NCI-H146 (cell line): ENCODE measurements around the gene NKX1-2.
"Not testable (repeated sequence)": the region's sequence is repeated elsewhere in the genome, so short reads cannot be mapped to it uniquely, and the experiment has no call there.

Experiments
- DNase-seq: peaks from one replicate; lab custom pipeline; 2025; lab: John Stamatoyannopoulos, UW

Gene NKX1-2

GRCh38 chr10:124449170-124450011 lies 444 bp downstream of the NKX1-2 start:
- no peak for DNase-seq

GRCh38 chr10:124448696-124449169 lies 1.1 kb downstream of the NKX1-2 start:
- no peak for DNase-seq

DNA sequence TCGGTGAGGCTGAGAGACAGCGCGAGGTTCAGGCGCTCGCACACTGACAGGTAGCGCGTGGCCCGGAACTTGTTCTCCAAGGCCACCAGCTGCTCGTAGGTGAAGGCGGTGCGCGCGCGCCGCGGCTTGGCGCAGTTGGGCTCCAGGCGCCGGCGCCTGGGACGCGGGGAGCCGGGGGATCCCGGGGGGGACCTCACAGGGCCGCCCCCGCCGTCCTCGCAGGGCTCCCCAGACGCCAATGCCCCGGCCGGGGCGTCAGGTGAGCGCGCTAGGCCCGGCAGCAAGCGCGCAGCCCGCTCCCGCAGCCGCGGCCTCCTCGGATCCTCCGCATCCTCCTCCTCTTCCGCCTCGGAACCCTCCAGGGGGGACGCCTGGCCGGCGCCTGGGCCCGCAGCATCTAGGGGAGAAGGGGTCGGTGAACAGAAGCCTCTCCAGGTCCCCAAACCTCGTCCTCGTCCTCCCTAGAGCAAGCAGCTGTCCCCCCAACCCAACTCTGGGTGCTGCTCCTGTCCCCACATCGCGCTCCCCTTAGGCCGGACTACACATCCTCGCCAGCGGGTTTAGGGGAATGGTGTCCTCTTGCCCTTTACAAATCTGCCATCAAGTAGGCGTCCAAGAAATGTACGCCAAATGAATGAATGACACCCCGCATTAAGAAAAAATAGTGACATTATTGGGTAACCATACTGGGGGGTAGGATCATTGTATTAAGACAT lies 1.9 kb downstream of the NKX1-2 start:
- DNase-seq, result peak; percentile 44

DNA sequence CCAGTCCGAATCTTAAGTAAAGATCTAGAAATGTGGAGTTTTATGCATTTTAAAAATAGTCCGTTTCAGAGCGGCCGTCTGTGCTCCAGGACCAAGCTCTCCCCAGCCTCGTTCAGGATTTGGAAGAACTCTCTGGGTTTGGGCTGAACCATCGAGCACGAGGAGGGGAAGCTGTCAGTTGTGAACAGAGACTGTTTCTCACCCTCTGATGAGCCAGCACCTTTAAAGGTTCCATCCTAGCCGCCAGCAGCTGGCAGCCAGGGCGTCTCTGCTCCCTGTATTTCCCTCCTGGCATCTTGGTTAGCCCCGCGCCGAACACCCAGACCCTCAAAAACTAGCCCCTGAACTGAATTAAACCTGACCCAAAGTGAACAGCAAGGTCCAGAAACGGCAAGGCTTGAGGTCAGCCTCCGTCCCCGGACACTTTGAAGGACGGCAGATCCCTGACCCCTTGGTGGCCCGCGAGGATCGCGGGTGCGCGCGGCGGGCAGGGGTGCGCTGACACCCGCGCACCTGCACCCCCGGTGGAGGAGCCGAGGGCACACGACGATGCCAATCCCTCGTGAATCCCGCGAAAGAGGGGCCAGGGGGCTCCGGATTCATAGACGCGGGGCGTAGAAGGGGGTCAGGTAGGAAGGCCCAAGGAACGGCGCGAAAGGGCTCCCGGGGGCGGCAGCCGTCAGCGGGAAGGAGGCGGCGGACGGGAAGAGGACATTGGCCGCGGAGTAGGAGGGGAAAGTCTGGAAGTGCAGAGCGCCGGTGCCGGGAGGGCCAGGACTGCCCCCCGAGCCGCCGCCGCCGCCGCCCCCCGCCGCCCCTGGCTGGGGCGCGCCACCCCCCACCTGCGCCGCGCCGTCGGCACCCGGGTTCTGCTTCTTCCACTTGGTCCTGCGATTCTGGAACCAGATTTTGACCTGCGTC lies 2.7 kb downstream of the NKX1-2 start:
- DNase-seq, result no peak

DNA sequence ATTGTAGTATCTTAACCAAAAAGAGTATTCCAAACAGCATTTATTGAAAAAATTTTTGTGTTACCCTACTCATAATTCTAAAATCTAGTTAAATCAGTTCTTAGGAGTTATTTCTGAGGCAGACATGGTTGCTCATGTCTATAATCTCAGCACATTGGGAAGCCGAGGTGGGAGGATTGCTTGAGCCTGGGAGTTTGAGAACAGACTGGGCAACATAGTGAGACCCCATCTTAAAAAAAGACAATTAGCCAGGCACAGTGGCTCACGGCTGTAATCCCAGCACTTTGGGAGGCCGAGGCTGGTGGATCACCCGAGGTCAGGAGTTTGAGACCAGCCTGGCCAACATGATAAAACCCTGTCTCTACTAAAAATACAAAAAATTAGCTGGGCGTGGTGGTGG lies 8.1 kb downstream of the NKX1-2 start:
- DNase-seq, result not testable (repeated sequence)

DNA sequence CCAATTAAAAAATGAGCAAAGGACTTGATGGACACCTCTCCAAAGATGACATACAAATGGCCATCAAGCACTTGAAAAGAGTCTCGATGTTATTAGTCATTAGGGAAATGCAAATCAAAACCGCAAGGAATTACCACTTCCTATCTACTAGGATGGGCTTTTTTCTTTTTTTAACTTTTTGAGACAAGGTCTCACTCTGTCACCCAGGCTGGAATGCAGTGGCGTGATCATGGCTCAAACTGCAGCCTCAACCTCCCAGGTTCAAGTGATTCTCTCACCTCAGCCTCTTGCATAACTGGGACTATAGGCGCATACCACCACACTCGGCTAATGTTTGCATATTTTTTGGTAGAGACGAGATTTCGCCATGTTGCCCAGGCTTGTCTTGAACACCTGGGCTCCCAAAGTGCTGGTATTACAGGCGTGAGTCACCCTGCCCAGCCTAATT lies 13.6 kb downstream of the NKX1-2 start:
- no peak for DNase-seq

DNA sequence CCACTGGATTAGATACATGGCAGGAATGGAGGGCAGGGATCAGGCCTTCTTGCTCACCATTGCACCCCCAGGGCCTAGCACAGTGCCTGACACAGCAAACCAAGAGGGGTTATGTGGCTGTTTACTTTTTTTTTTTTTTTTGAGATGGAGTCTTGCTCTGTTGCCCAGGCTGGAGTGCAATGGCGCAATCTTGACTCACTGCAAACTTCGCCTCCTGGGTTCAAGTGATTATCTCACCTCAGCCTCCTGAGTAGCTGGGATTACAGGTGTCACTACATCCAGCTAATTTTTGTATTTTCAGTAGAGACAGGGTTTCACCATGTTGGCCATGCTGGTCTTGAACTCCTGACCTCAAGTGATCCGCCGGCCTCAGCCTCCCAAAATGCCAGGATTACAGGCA lies 14.2 kb downstream of the NKX1-2 start:
- not testable (repeated sequence) for DNase-seq

DNA sequence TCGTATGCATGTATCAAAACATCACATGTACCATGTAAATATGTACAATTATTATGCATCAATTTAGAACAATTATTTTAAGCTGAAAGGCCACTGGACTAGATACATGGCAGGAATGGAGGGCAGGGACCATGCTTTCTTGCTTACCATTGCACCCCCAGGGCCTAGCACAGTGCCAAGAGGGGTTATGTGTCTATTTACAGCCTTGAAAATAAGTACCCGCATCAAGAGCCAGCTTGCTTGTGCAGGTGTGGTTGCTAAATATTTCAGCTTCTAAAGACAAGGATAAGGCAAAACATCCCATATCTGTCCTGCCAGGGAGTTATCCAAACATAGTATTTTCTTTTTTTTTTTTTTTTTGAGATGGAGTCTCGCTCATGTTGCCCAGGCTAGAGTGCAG lies 16.4 kb downstream of the NKX1-2 start:
- DNase-seq, result no peak

DNA sequence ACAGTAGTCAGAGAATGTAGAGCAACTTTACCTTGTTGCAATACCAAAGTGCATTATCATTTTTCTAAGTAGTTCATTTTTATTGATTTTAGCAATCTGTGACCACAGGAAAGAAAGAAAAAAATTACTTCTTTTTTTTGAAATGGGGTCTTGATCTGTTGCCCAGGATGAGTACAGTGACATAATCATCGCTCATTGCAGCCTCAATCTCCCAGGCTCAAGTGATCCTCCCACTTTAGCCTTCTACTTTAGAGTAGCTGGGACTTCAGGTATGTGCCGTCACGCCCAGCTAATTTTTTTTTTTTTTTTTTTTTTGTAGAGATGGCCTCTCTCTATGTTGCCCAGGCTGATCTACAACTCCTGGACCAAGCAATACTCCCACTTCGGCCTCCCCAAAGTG lies 19.8 kb downstream of the NKX1-2 start:
- no peak for DNase-seq

GRCh38 chr10:124429576-124429975 lies 20.3 kb downstream of the NKX1-2 start:
- no peak for DNase-seq

- no peak for DNase-seq
Observed at GRCh38 chr10:124428207-124428777, 21.5 kb downstream of the NKX1-2 start.

DNA sequence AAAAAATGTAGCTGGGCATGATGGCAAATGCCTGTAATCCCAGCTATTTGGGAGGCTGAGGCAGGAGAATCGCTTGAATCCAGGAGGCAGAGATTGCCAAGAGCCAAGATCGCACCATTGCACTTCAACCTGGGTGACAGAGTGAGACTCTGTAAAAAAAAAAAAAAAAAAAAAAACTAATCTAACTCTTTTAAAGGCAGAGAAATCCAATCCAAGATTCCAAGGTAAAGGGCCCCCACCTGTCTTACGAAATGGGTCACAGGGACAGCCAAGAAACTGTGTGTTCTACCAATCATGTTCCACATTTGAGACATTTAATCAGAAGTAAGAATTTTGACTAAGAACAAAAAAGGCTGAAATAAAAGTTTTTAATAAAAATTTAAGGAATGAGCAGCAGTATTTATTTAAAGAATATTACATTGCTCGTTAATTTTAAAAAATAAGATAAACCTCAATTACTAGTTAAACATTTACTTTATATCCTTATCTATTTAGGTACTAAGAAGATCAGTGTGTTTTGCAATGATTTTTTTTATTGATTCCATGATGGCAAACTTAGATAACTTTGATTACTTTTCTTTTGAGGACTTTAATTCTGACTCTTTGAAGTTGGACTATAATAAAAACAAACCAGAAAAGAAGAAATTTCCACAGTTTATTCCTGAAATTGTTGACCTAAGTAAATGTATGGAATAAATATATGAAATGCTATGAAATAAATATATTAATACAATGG lies 24.4 kb downstream of the NKX1-2 start:
- no peak for DNase-seq

DNA sequence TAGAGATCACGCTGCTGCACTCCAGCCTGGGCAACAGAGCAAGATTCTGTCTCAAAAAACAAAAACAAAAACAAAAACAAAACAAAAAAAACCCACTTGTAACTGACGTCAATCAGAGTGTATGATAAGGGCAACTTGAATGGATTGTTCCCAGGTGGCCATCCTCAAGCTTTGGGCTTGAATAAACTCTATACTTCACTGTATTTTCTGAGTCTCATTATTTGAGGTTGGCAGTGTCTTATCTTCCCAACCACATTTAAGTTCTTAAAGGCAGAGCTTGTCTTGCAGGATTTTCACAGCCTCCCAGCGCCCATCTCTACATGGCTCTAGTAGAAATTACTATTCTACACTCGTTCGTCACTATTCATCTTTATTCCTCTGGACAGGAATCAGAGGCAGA lies 26.0 kb downstream of the NKX1-2 start:
- no peak for DNase-seq

DNA sequence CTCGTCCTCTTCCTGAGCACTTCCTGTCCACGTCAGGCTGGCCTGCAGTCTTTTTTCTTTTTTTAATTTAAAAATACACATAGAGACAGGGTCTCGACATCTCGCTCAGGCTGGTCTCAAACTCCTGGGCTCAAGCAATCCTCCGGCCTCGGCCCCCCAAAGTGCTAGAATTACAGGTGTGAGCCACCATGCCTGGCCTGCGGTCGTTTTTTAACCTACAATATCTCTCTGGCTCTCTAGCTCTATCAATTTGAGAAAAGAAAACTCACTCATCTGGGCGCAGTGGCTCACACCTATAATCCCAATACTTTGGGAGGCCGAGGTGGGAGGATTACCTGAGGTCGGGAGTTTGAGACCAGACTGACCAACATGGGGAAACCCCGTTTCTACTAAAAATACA lies 27.1 kb downstream of the NKX1-2 start:
- no peak for DNase-seq

DNA sequence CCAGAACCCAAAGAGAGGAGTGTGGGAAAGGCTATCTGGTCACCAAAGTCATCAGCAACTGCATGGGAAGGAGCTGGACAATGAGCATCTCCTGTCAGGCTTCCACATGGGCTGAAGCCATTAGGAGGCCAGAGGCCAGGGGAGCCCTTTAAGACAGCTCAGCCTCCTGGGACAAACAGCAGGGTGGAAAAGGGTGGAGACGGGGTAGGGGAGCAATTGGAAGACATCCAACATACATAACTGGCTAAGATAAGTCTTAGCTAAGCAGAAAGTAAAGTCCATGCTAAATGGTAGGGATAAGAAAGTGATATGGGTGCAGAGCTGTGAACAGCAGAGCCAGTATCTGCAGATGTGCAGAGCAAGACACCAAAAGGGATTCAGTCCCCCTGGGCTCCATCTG lies 29.6 kb downstream of the NKX1-2 start:
- no peak for DNase-seq

DNA sequence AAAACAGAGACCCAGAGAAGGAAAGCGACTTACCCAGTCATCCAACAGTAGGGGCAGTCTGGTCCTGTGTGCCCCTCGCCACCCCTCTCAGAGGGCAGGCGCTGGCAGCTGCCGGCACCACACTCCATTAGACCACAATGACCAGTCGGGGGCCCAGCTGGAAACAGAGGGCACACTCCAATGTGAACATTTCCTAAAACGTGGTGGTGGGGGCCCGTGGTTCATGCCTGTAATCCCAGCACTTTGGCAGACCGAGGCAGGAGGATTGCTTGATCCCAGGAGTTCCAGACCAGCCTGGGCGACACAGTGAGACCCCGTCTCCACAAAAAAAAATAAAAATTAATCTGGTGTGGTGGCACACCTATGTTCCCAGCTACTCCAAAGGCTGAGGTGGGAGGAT lies 30.2 kb downstream of the NKX1-2 start:
- no peak for DNase-seq

DNA sequence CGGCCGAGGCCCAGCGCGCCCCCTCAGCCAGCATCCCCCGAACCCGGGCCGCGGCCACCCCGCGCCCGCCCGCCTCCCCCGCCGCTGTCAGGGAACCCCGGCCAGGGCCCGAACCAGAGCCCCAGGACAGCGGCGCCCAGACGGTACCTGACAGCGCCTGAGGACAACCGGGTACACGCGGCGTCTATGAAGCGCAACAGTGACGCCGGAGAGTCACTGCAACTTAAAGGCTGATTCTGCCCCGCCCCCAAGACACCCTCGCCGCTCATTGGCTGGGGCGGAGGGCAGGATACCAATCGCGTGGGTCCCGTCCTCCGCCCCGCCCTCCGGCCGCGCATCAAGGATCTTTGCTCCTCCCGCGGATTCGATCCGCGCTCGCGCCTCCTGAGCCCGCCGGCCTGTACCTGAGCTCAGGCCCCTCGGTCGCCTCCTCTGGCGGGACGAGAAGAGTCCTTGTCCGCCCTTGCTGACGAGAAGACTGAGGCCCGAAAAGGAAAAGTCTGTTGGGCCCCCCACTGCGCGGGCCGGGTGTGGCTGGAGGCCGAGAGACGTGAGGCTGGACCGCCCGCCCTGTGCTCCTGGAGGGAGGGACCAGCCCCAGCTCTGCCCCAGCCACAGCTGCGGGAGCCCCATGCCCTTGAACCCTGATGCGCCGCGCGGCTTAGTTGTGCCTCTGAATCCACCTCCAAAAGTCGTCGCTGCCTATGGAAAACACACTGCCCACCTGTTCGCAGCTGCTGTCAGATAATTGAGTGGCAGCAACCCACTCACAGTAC lies 30.9 kb downstream of the NKX1-2 start, which contains the start of gene OAT:
TSS of gene OAT (minus strand) at position 198 of the 776 bp plus-strand sequence. CDS start 6,752 bp downstream, outside the sequence.
- peak; percentile 98 for DNase-seq

DNA sequence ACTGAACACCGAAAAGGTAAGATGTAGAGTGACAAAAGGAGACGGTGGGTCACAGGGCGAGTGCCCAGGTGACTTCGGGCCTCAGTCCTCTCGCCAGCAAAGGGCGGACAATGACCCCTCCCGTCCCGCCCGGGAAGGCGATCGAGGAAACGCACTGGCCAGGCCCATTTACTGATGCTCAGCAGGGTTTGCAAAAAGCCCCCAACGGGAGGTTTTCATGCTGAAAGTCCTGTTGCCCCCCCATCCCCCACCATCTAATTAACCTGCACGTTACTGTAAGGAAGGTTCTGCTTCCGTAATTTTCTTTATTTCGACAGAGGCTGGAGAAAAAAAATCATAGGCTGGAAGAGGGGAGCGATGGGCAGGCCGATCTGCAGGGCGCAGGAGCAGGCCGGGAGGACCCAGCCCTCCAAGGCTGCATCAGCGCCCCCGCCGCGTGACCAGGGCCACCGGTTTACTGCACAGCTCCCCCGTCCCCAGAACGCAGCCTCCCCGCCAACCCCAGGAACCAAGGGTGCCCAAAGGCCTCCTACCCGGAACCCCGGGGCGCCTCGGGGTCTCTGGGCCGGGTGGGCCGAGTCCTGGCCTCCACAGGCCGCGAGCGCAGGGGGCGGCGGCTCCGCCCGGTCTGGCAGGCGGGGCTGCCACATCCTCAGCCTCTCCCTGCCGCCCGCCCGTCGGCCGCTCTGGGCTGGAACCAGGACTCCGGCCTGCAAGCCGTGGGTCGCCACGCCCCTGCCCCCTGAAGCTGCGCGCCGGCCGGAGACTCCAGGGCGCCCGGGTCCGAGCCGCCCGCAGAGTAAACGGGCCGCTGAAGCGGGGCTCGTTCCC lies 31.7 kb downstream of the NKX1-2 start:
- DNase-seq, result peak; percentile 74

- DNase-seq, result no peak
Observed at GRCh38 chr10:124416733-124417132, 33.1 kb downstream of the NKX1-2 start.
